Kidney capillary endothelial cell (primary cell): ENCODE results near the gene TAF6.

Experiments used
- DNase-seq: peaks from one replicate; pipeline ENCODE4 v3.0.0-alpha.2; 2018; ENCODE audit warnings: low spot score

TAF6 gene

DNA sequence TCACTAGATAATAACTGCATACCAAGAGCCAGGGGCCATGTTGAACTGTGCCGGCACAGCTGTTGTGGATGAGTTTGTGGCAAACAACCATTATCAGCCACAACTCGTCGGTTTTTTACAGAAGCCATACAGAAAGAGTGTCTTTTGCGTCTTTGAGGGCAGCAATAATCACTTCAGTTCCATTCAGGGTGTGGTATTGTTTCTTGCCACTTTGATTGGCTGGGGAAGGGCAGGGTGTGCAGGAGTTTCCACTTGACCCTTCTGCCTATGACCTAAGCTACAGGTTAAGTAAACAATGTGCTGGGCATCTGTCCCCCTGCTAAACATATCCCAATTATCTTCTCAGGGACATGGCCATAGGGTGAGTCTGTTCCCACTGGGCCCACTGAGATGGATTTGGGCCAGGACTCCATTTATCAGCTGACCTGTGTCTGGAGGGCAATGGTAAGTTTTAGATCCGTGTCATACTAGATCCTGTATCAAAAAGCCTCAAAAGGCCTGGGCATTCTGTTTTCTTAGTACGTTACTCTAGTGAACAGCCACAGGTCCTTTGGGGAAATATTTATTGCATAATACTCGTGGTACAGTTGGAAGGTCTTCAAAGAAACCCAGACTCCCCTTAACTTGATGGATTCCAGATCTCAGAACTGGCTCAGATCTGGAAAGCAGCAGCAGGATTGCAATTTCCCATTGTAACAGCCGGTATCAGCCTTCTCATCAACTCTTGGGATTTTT lies 53.5 kb downstream of the TAF6 start:
- DNase-seq = no peak

DNA sequence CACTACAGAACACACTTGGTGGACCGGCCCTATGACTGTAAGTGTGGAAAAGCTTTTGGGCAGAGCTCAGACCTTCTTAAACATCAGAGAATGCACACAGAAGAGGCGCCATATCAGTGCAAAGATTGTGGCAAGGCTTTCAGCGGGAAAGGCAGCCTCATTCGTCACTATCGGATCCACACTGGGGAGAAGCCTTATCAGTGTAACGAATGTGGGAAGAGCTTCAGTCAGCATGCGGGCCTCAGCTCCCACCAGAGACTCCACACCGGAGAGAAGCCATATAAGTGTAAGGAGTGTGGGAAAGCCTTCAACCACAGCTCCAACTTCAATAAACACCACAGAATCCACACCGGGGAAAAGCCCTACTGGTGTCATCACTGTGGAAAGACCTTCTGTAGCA lies 55.0 kb downstream of the TAF6 start:
- DNase-seq = no peak

DNA sequence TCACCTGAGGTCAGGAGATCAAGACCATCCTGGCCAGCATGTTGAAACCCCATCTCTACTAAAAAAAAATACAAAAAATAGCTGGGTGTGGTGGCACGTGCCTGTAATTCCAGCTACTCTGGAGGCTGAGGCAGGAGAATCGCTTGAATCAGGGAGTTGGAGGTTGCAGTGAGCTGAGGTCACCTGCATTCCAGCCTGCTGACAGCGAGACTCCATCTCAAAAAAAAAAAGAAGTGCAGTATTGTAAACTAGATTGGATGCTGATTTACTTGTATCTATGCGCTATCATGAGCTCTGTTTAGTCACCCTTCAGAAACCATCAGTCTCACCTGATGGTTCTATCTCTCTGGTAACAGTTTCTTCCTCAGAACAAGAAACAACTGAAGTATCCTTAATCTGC lies 55.8 kb downstream of the TAF6 start:
- no peak for DNase-seq

DNA sequence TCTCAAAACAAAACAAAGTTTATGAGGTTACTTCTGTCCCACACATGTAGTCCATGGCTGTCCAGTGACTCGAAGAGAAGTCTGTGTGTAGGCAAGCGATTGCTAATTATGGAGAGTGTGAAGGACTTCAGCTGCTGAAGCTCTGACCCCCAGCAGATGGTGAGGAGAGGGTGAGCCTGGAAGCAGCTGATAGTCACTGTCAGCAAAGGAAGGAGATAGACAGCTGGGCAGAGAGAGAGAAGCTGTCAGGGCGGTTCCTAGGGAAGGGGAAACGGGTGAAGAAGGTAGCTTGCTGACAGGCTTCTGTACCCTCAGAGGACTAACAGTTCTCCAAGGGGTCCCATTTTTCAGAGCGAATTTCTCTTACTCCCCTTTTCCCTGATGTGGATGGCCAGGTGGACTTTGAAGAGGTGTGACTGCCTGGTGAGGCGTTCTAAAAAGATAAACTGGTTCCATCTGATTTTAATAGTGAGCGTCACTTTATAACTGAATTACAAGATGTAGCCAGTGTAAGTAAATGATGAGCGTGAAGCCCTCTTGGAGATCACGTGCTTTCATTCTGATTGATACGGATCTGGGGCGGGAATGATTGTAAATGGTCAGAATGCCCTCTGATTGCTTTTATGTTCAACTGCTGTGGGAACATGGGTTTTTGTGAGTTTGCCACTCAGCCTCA lies 57.5 kb downstream of the TAF6 start:
- no peak for DNase-seq

DNA sequence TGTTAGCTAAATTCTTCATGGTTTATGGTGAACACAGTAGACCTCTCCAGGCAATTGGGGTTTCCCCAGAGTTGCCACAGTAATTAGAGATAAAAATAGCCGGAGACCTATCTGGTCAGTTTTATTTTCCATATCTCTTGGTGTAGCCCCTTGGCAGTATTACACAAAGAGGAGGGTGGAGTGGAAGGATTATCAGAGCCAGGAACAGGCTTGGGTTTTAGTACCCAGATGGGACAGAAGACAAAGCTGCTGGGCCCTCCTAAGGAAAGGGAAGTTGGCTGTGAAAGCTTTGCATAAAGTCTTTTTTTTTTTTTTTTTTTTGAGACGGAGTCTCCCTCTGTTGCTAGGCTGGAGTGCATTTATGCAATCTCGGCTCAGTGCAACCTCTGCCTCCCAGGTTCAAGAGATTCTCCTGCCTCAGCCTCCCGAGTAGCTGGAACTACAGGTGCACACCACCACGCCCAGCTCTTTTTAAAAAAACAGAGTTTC lies 59.9 kb downstream of the TAF6 start:
- DNase-seq = no peak
